A549 (cell line): ENCODE data around the gene LDLRAD4. TPM values are rescaled to one million over a fixed set of nuclear protein-coding genes. Genes with fewer than 3 reads are reported as not detected.
"Not testable (repeated sequence)": the region's sequence is repeated elsewhere in the genome, so short reads cannot be mapped to it uniquely, and the experiment has no call there.

ENCODE experiments used
- ATAC-seq, 2 experiments: fragments of 200-7000 bp in 1 of 2; fragments of >200 bp in 1 of 2; cut with Nextera tagmentation in 1 of 2; cut with Tn5 transposase in 1 of 2; 3 replicates each; pipeline versions ENCODE4 v1.8.0 to v1.9.1; 2018 to 2020; ENCODE audit warnings: mild to moderate bottlenecking in 1 of 2, moderate library complexity in 1 of 2
- CTCF ChIA-PET: fragments of 300-600 bp; sonication (Branson Sonifier 250); formaldehyde crosslinking; extraction: SDS; loops from one replicate; lab custom pipeline; 2021; ENCODE audit warnings: antibody characterized with exemption, inconsistent platforms; lab: Yijun Ruan, JAX
- POLR2A ChIA-PET: fragments of 350-600 bp; formaldehyde crosslinking; extraction: SDS; loops from one replicate; lab custom pipeline; 2021; ENCODE audit warnings: antibody characterized with exemption, inconsistent platforms; lab: Yijun Ruan, JAX
- DNase-seq, 2 experiments: peaks; one replicate each; pipeline versions ENCODE4 v3.0.0 to v3.0.0-alpha.2; 2011 to 2016; ENCODE audit warnings: low read depth in 1 of 2, low spot score in 1 of 2
- FAIRE-seq: peaks from 2 replicates; lab custom pipeline; 2011; peaks lifted over from hg19 to GRCh38; lab: Jason Lieb, UNC
- H3K27ac ChIP-seq, 2 experiments: fragments of >200 bp; sonication (Bioruptor Twin); formaldehyde crosslinking; 3 replicates each; pipeline ENCODE4 v1.5.1; 2016 to 2017
- H3K4me1 ChIP-seq: fragments of >200 bp; sonication (Bioruptor Twin); formaldehyde crosslinking; 3 replicates; pipeline ENCODE4 v1.6.1; 2016
- H3K4me2 ChIP-seq: fragments of >200 bp; sonication (Bioruptor Twin); formaldehyde crosslinking; 3 replicates; pipeline ENCODE4 v1.6.1; 2016
- H3K4me3 ChIP-seq: fragments of >200 bp; sonication (Bioruptor Twin); formaldehyde crosslinking; 3 replicates; pipeline ENCODE4 v1.5.1; 2016
- H3K9me3 ChIP-seq: fragments of >200 bp; sonication (Bioruptor Twin); formaldehyde crosslinking; 3 replicates; pipeline ENCODE4 v1.6.1; 2016
- BCL3 ChIP-seq: fragments of >200 bp; sonication (Bioruptor Twin); formaldehyde crosslinking; IDR thresholded peaks from 3 replicates; pipeline ENCODE4 v1.6.1; 2016
- CBX2 ChIP-seq: fragments of 200-600 bp; sonication (generic); IDR thresholded peaks from 2 replicates; pipeline ENCODE4 v1.6.1; 2016; ENCODE audit warnings: low read depth, mild to moderate bottlenecking, borderline replicate concordance
- CBX8 ChIP-seq: fragments of 200-600 bp; sonication (generic); IDR thresholded peaks from 2 replicates; pipeline ENCODE4 v1.6.1; 2016
- EHMT2 ChIP-seq: fragments of 200-600 bp; sonication (generic); IDR thresholded peaks from 2 replicates; pipeline ENCODE4 v1.6.1; 2016; ENCODE audit warnings: antibody characterized with exemption, low read depth, mild to moderate bottlenecking, moderate library complexity
- EP300 ChIP-seq, 2 experiments: fragments of >200 bp; sonication (Bioruptor Twin); formaldehyde crosslinking; IDR thresholded peaks; 2 replicates in 1 of 2; 3 replicates in 1 of 2; pipeline ENCODE4 v1.6.1; 2016 to 2017
- HDAC2 ChIP-seq: fragments of 200-600 bp; sonication (generic); IDR thresholded peaks from 2 replicates; pipeline ENCODE4 v1.6.1; 2016
- HEYL ChIP-seq: fragments of 250-450 bp; sonication (Bioruptor Pico); IDR thresholded peaks from 2 replicates; pipeline ENCODE4 v1.8.0; 2021; ENCODE audit warnings: mild to moderate bottlenecking, moderate library complexity
- HMGXB4 ChIP-seq: fragments of 250-450 bp; sonication (Bioruptor Pico); IDR thresholded peaks from 2 replicates; pipeline ENCODE4 v1.5.0; 2021; ENCODE audit warnings: mild to moderate bottlenecking, moderate library complexity, borderline replicate concordance
- HOXA7 ChIP-seq: fragments of 250-450 bp; sonication (Bioruptor Pico); IDR thresholded peaks from 2 replicates; pipeline ENCODE4 v1.5.0; 2020; ENCODE audit warnings: mild to moderate bottlenecking, moderate library complexity
- KDM1A ChIP-seq: fragments of 200-600 bp; sonication (generic); IDR thresholded peaks from 2 replicates; pipeline ENCODE4 v1.6.1; 2016; ENCODE audit warnings: low read depth, mild to moderate bottlenecking
- KDM5A ChIP-seq: fragments of 200-600 bp; sonication (generic); IDR thresholded peaks from 2 replicates; pipeline ENCODE4 v1.6.1; 2016; ENCODE audit warnings: antibody characterized with exemption, mild to moderate bottlenecking
- MYC ChIP-seq: IDR thresholded peaks from 2 replicates; pipeline ENCODE4 v1.6.1; 2012; ENCODE audit warnings: mild to moderate bottlenecking, inconsistent platforms, low read length, improper control_type of control experiment, borderline replicate concordance
- NFE2L2 ChIP-seq: fragments of 150-350 bp; conservative IDR thresholded peaks from 2 replicates; pipeline ENCODE4 v1.6.1; 2014; ENCODE audit warnings: low read length
- NR3C1 ChIP-seq: fragments of >200 bp; sonication (Bioruptor Twin); formaldehyde crosslinking; IDR thresholded peaks from 3 replicates; pipeline ENCODE4 v1.6.1; 2017
- RAD21 ChIP-seq, 2 experiments: fragments of >200 bp in 1 of 2; sonication (Bioruptor Twin) in 1 of 2; formaldehyde crosslinking in 1 of 2; IDR thresholded peaks in 1 of 2; conservative IDR thresholded peaks in 1 of 2; 2 replicates in 1 of 2; 3 replicates in 1 of 2; pipeline ENCODE4 v1.6.1; 2012 to 2018; ENCODE audit warnings: inconsistent platforms in 1 of 2
- RARB ChIP-seq: fragments of 250-450 bp; sonication (Bioruptor Pico); IDR thresholded peaks from 2 replicates; pipeline ENCODE4 v1.8.0; 2021; ENCODE audit warnings: mild to moderate bottlenecking, moderate library complexity
- RNF2 ChIP-seq: fragments of 200-600 bp; sonication (generic); IDR thresholded peaks from 2 replicates; pipeline ENCODE4 v1.6.1; 2016; ENCODE audit warnings: low read depth, mild to moderate bottlenecking, antibody characterized with exemption, moderate library complexity, borderline replicate concordance
- SREBF2 ChIP-seq: fragments of 450-650 bp; IDR thresholded peaks from 2 replicates; pipeline ENCODE4 v1.6.1; 2014; ENCODE audit warnings: mild to moderate bottlenecking, moderate library complexity
- TP53 ChIP-seq: fragments of 250-450 bp; sonication (Bioruptor Pico); IDR thresholded peaks from 2 replicates; pipeline ENCODE4 v1.5.0; 2021; ENCODE audit warnings: mild to moderate bottlenecking, moderate library complexity
- USF2 ChIP-seq: fragments of 450-650 bp; IDR thresholded peaks from 2 replicates; pipeline ENCODE4 v1.6.1; 2014; ENCODE audit warnings: antibody characterized with exemption
- ZFP36 ChIP-seq: fragments of 450-650 bp; IDR thresholded peaks from 2 replicates; pipeline ENCODE4 v1.6.1; 2014; ENCODE audit warnings: borderline replicate concordance; ENCODE audit not compliant: partially characterized antibody
- ZNF302 ChIP-seq: fragments of 250-450 bp; sonication (Bioruptor Pico); IDR thresholded peaks from 2 replicates; pipeline ENCODE4 v1.9.0; 2021; ENCODE audit warnings: inconsistent platforms, mild to moderate bottlenecking, moderate library complexity
- ZSCAN20 ChIP-seq: fragments of 250-450 bp; sonication (Bioruptor Pico); IDR thresholded peaks from 2 replicates; pipeline ENCODE4 v1.8.0; 2022; ENCODE audit warnings: mild to moderate bottlenecking, moderate library complexity
- WGBS: methylation state at CpG from one replicate; pipeline ENCODE4 v1.1.6; 2017; ENCODE audit errors: missing lambda C conversion rate; 5-methylcytosine and 5-hydroxymethylcytosine counted together
- polyA plus RNA-seq, 4 experiments: library from polyadenylated mRNA; depleted of rRNA in 3 of 4; stranded (reverse); fragments of >200 nt; fragmentation: RNase III in 1 of 4; extraction: RNeasy Plus Mini Kit Qiagen cat#74134 plus additional on column Dnase treatment in 1 of 4; gene quantifications; 2 replicates in 3 of 4; 3 replicates in 1 of 4; pipeline ENCODE4 v1.2.3, GENCODE V29; 2011 to 2017

Gene LDLRAD4
- polyA plus RNA-seq, 2 of the 4 experiments (the other 2 are of a cell fraction), result 5.2 to 7.6 TPM

- Histone ChIP-seq H3K4me1 (no peaks in the 10 kb centered on the region), H3K4me2 (no peak overlapping the region), H3K9me3 (no peaks in the 10 kb centered on the region), H3K27ac (no peak overlapping the region), H3K4me3 (no peak overlapping the region)
- ChIA-PET POLR2A (no interaction called here), CTCF (no interaction called here)
- no peak for TF ChIP-seq KDM1A
- TF ChIP-seq HEYL (CRISPR knock-in tag), result no peak
- TF ChIP-seq NFE2L2, result no peak
- TF ChIP-seq RAD21 (conservative IDR thresholded peaks at IDR 0.05 in 1 of 2, IDR thresholded peaks at IDR 0.05 in 1 of 2), result no peak
- no peak for TF ChIP-seq KDM5A
- TF ChIP-seq HMGXB4 (CRISPR knock-in tag), result no peak
- no peak for TF ChIP-seq EP300 (IDR thresholded peaks at IDR 0.05)
- no peak for TF ChIP-seq BCL3
- no peak for DNase-seq
- no peak for FAIRE-seq
- no peak for ATAC-seq
- WGBS, result 97% methylated on average over 5 of the region's 5 CpGs
These were observed 267.7 kb downstream of the LDLRAD4 start for GRCh38 chr18:13486284-13486683.

- CTCF ChIA-PET, result no interaction called here
- Histone ChIP-seq H3K4me2 (no peak overlapping the region), H3K9me3 (no peaks in the 10 kb centered on the region), H3K4me1 (no peaks in the 10 kb centered on the region), H3K27ac (no peak overlapping the region), H3K4me3 (no peak overlapping the region)
- FAIRE-seq (no peak), DNase-seq (no peak), ATAC-seq (no peak)
- 78% methylated on average over 9 of the region's 9 CpGs for WGBS
- POLR2A ChIA-PET, result no interaction called here
- TF ChIP-seq HOXA7 (CRISPR knock-in tag) (no peak), ZNF302 (no peak), RARB (CRISPR knock-in tag) (no peak), NFE2L2 (no peak), ZFP36 (no peak)
These were observed 268.1 kb downstream of the LDLRAD4 start for GRCh38 chr18:13486686-13487085.

- ATAC-seq (no peak), DNase-seq (no peak), FAIRE-seq (no peak)
- 76% methylated on average over 7 of the region's 7 CpGs for WGBS
- POLR2A ChIA-PET, result no interaction called here
- CTCF ChIA-PET, result no interaction called here
- no peaks in the 10 kb centered on the region for H3K9me3 ChIP-seq
- no peak for TF ChIP-seq HOXA7 (CRISPR knock-in tag)
- TF ChIP-seq CBX8, result no peak
- TF ChIP-seq ZSCAN20 (CRISPR knock-in tag), result no peak
- no peak for TF ChIP-seq EP300 (IDR thresholded peaks at IDR 0.05)
- no peak for TF ChIP-seq RAD21 (conservative IDR thresholded peaks at IDR 0.05 in 1 of 2, IDR thresholded peaks at IDR 0.05 in 1 of 2)
- TF ChIP-seq SREBF2, result no peak
- no peak for TF ChIP-seq USF2
- H3K27ac ChIP-seq, result no peak overlapping the region
- H3K4me1 ChIP-seq, result no peaks in the 10 kb centered on the region
- H3K4me3 ChIP-seq, result no peak overlapping the region
- H3K4me2 ChIP-seq, result no peak overlapping the region
These were observed 268.7 kb downstream of the LDLRAD4 start for GRCh38 chr18:13487237-13487636.

GRCh38 chr18:13488281-13488929 lies 269.8 kb downstream of the LDLRAD4 start:
- CTCF ChIA-PET, result no interaction called here
- TF ChIP-seq RNF2 (no peak), EHMT2 (no peak), TP53 (no peak), RARB (CRISPR knock-in tag) (no peak), NR3C1 (no peak), HDAC2 (no peak), MYC (no peak), CBX2 (no peak), ZFP36 (no peak)
- FAIRE-seq, result no peak
- no peak for DNase-seq
- POLR2A ChIA-PET, result no interaction called here
- H3K9me3 ChIP-seq, result no peaks in the 10 kb centered on the region
- no peak overlapping the region for H3K4me2 ChIP-seq
- no peak for ATAC-seq
- 73% methylated on average over 14 of the region's 14 CpGs for WGBS
- H3K4me3 ChIP-seq, result no peak overlapping the region
- no peaks in the 10 kb centered on the region for H3K4me1 ChIP-seq
- no peak overlapping the region for H3K27ac ChIP-seq

GRCh38 chr18:13489303-13489702 lies 270.7 kb downstream of the LDLRAD4 start:
- 77% methylated on average over 6 of the region's 6 CpGs for WGBS
- ATAC-seq, H3K4me2 ChIP-seq, FAIRE-seq, H3K4me1 ChIP-seq, H3K4me3 ChIP-seq, CTCF ChIA-PET, POLR2A ChIA-PET, H3K27ac ChIP-seq, DNase-seq, H3K9me3 ChIP-seq: not testable (repeated sequence)
